ENCODE results near the gene PIK3R6.
"Not testable (repeated sequence)": the region's sequence is repeated elsewhere in the genome, so short reads cannot be mapped to it uniquely, and the experiment has no call there.

The PIK3R6 gene

GRCh38 chr17:8872705-8873435 is 5.4 kb upstream of the PIK3R6 start:
- DNase-seq: no peak

- DNase-seq: no peak
Observed at GRCh38 chr17:8872036-8872704, 4.7 kb upstream of the PIK3R6 start.

GRCh38 chr17:8871081-8871581 is 3.7 kb upstream of the PIK3R6 start:
- no peak for DNase-seq

GRCh38 chr17:8870406-8871040 is 3.0 kb upstream of the PIK3R6 start:
- DNase-seq: no peak

GRCh38 chr17:8869114-8869815 is 1.8 kb upstream of the PIK3R6 start:
- DNase-seq: no peak

GRCh38 chr17:8868529-8868951 is 1.1 kb upstream of the PIK3R6 start:
- no peak for DNase-seq

GRCh38 chr17:8868092-8868491 is 618 bp upstream of the PIK3R6 start:
- no peak for DNase-seq

- DNase-seq: no peak
Observed at GRCh38 chr17:8865811-8866210, 1.7 kb downstream of the PIK3R6 start.

GRCh38 chr17:8865385-8865784 is 2.1 kb downstream of the PIK3R6 start:
- DNase-seq: no peak

GRCh38 chr17:8862213-8863056 is 5.0 kb downstream of the PIK3R6 start:
- DNase-seq: no peak

GRCh38 chr17:8861495-8862181 is 5.8 kb downstream of the PIK3R6 start:
- no peak for DNase-seq

- no peak for DNase-seq
Observed at GRCh38 chr17:8859804-8860430, 7.6 kb downstream of the PIK3R6 start.

GRCh38 chr17:8859027-8859803 is 8.3 kb downstream of the PIK3R6 start:
- DNase-seq: no peak

- peak; percentile 35 for DNase-seq
Observed at GRCh38 chr17:8857919-8858318, 9.6 kb downstream of the PIK3R6 start.

GRCh38 chr17:8856869-8857575 is 10.5 kb downstream of the PIK3R6 start:
- no peak for DNase-seq

GRCh38 chr17:8856205-8856603 is 11.3 kb downstream of the PIK3R6 start:
- DNase-seq: not testable (repeated sequence)

GRCh38 chr17:8855477-8856204 is 11.8 kb downstream of the PIK3R6 start:
- no peak for DNase-seq

- no peak for DNase-seq
Observed at GRCh38 chr17:8851600-8851999, 15.9 kb downstream of the PIK3R6 start.
